ENCODE data around the gene SLC24A3.

GRCh38 chr20:19528286-19529030 lies 316.0 kb downstream of the SLC24A3 start:
- TF ChIP-seq, protein P1, sequence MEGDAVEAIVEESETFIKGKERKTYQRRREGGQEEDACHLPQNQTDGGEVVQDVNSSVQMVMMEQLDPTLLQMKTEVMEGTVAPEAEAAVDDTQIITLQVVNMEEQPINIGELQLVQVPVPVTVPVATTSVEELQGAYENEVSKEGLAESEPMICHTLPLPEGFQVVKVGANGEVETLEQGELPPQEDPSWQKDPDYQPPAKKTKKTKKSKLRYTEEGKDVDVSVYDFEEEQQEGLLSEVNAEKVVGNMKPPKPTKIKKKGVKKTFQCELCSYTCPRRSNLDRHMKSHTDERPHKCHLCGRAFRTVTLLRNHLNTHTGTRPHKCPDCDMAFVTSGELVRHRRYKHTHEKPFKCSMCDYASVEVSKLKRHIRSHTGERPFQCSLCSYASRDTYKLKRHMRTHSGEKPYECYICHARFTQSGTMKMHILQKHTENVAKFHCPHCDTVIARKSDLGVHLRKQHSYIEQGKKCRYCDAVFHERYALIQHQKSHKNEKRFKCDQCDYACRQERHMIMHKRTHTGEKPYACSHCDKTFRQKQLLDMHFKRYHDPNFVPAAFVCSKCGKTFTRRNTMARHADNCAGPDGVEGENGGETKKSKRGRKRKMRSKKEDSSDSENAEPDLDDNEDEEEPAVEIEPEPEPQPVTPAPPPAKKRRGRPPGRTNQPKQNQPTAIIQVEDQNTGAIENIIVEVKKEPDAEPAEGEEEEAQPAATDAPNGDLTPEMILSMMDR (IDR thresholded peaks at IDR 0.05): no peak
- no peak for TF ChIP-seq ZFX (IDR thresholded peaks at IDR 0.05; ENCODE audit: borderline replicate concordance)
